Stimulated activated CD4-positive, alpha-beta T cell treated with anti-CD3 and anti-CD28 coated beads, Interleukin-2, amount 100 ng/mL, for 24 hours (primary cell): Measurements from ENCODE around the gene TLX2.
"Not testable (repeated sequence)": the region's sequence is repeated elsewhere in the genome, so short reads cannot be mapped to it uniquely, and the experiment has no call there.

Source experiments
- DNase-seq, 2 donors: peaks; one replicate each; pipeline ENCODE4 v3.0.0-alpha.2; 2020

TLX2 gene

DNA sequence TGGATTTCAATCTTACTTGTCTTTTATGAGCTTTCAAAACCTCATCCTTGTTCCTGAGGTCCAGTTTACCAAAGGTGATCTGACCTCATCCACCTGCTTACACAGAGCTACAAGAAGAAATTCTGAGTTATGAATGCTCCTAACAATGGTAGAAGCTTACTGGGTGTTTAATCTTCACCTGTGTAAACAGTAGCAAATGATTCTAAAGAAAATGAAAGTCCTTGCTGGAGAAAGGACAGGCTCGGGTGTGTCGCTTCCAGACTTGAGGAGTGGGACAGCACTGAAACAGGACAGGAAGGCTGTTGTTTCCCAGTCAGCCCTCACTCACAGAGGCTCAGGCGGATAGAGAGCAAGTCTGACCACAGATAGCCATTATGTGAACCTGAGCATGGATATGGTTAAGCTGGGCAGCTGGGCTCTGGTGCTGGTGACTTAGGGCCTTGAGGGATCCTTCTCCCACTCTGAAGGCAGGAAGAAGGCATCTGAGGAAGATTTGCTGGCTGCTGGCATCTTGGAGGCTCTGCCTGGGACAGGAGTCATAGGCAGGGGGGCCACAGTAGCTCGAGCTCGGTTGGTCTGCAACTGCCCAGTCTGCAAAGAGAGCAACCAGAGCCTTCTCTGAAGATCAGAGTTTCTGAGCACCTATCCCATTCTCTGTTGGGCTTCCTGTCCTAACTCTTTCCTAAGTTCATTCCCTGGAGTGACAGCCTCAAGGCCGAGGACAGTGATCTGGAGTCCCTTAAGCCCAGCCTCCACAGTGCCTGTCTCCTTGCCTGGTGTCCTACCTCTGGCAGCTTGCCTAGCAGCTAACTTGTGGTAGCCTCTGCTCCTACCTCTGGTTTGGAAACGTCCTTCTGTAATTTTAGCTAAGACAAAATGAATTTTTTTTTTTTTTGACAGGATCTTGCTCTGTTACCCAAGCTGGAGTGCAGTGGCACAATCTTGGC, 44.3 kb downstream of the TLX2 start:
- DNase-seq, result no peak

GRCh38 chr2:74559912-74560311, 45.7 kb downstream of the TLX2 start:
- no peak for DNase-seq

GRCh38 chr2:74560591-74560990, 46.3 kb downstream of the TLX2 start:
- no peak for DNase-seq

GRCh38 chr2:74561022-74561421, 46.8 kb downstream of the TLX2 start:
- DNase-seq, result not testable (repeated sequence)

DNA sequence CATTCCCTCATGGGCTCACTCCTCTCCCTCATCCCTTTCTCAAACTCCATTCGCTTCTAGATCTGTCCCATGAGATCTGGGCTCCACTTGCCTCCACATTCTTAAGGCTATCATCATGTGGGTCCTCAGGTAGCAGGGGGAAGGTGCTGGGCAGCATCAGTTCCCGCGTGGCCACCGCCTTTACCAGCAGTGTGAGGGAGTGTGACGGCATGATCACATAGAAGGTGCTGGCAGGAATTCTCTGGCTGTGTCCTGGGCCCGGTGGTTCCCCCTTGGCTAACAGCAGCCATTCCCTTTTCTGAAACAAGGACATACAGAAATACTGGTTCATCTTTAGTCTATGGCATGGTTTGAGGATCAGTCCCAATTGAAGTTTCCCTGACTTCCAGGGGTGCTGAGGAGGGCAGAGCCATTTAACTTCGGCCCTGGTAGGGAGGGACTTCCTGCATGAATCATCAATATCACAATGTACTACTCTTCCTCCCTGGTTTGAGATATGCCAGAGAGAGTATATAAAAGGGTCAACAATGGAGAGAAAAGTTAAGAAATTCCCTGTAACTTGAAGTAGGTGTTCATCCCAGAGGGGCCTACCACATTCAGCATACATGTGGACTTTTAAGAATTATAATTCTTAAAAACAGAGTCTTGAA, 48.0 kb downstream of the TLX2 start:
- no peak for DNase-seq

DNA sequence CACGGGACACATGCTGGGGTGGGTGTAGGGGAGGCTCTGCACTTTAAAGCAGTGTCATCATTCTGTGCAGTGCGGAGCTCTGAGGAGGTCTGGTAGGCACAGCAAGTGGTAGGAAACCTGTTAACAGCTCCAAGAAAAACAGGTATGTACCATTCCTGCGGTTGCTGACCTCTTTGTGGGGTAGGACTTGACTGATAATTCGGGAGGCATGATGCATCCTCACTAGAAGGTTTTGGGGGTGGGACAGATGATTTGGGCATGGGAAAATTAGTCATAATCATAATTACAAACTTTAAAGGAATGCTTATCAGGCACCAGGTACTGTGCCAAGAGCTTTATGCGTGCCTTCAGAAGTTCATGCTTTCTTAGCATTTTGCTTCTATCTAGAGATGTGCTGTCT, 50.0 kb downstream of the TLX2 start:
- no peak for DNase-seq

- no peak for DNase-seq
These were observed 52.0 kb downstream of the TLX2 start for GRCh38 chr2:74566076-74566753.

GRCh38 chr2:74566754-74567085, 52.5 kb downstream of the TLX2 start:
- no peak for DNase-seq
